ENCODE data around the gene FGD6. TPM values are rescaled to one million over a fixed set of nuclear protein-coding genes. Genes with fewer than 3 reads are reported as not detected.

The FGD6 gene
- total and polyA plus RNA-seq, 2 experiments from 2014 or later = 12.9 to 32.4 TPM

Other genes with a start within 250 kb of the FGD6 start
- gene NDUFA12, start 213.8 kb downstream of the FGD6 start, total RNA-seq (2014; rRNA removed; shearing (Covaris generic)) = 84.9 and 123 TPM in 2 replicates
- 373 and 386 TPM in 2 replicates for gene NDUFA12, start 213.8 kb downstream of the FGD6 start, polyA plus RNA-seq (2016; fragmentation: Nextera tagmentation; extraction: Ambion mirVana)
- gene NR2C1, start 143.8 kb downstream of the FGD6 start, total RNA-seq (2014; rRNA removed; shearing (Covaris generic)) = 31.5 and 41.1 TPM in 2 replicates
- gene NR2C1, start 143.8 kb downstream of the FGD6 start, polyA plus RNA-seq (2016; fragmentation: Nextera tagmentation; extraction: Ambion mirVana) = 38.6 and 45.3 TPM in 2 replicates
- 51.5 and 51.9 TPM in 2 replicates for gene VEZT, start 340 bp upstream of the FGD6 start, total RNA-seq (2014; rRNA removed; shearing (Covaris generic))
- gene VEZT, start 340 bp upstream of the FGD6 start, polyA plus RNA-seq (2016; fragmentation: Nextera tagmentation; extraction: Ambion mirVana) = 28.2 and 34.2 TPM in 2 replicates